Loucy (cell line): ENCODE data around the gene GRPR.

Experiments
- EZH2phosphoT487 ChIP-seq: fragments of 200-600 bp; IDR thresholded peaks from 2 replicates; pipeline ENCODE4 v1.6.1; 2018; ENCODE audit warnings: antibody characterized with exemption, mild to moderate bottlenecking, moderate library complexity, borderline replicate concordance
- TF ChIP-seq, protein P1 (sequence below): fragments of 200-600 bp; sonication (generic); conservative IDR thresholded peaks from 2 replicates; pipeline ENCODE4 v1.5.1; 2014; ENCODE audit warnings: mild to moderate bottlenecking, antibody characterized with exemption, low read length

DNA sequence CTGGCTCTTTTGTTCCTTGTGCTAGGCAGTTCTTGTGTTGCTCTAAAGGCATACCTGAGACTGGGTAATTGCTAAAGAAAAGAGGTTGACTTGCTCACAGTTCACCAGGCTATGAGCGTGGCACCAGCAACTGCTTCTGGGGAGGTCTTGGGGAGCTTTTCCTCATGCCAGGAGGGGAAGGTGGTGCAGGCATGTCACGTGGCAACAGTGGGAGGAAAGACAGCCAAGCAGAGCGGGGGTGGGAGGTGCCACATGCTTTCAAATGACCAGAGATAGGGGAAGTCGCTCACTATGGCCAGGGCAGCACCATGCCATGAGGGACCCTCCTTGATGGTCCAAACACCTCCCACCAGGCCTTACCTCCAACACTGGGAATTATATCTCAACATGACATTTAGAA, 48.6 kb downstream of the GRPR start:
- TF ChIP-seq, protein P1, sequence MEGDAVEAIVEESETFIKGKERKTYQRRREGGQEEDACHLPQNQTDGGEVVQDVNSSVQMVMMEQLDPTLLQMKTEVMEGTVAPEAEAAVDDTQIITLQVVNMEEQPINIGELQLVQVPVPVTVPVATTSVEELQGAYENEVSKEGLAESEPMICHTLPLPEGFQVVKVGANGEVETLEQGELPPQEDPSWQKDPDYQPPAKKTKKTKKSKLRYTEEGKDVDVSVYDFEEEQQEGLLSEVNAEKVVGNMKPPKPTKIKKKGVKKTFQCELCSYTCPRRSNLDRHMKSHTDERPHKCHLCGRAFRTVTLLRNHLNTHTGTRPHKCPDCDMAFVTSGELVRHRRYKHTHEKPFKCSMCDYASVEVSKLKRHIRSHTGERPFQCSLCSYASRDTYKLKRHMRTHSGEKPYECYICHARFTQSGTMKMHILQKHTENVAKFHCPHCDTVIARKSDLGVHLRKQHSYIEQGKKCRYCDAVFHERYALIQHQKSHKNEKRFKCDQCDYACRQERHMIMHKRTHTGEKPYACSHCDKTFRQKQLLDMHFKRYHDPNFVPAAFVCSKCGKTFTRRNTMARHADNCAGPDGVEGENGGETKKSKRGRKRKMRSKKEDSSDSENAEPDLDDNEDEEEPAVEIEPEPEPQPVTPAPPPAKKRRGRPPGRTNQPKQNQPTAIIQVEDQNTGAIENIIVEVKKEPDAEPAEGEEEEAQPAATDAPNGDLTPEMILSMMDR, result no peak
- TF ChIP-seq EZH2phosphoT487, result no peak
